HG02763 (cell line): ENCODE measurements around the gene OR7C2.
"Not testable (repeated sequence)": the region's sequence is repeated elsewhere in the genome, so short reads cannot be mapped to it uniquely, and the experiment has no call there.

Experiments used
- ATAC-seq: cut with Tn5 transposase; IDR thresholded peaks from one replicate; pipeline ENCODE4 v1.9.1; 2021; ENCODE audit warnings: mild to moderate bottlenecking, moderate library complexity; ENCODE audit not compliant: unreplicated experiment

The OR7C2 gene

GRCh38 chr19:14941189-14941588, at the start of gene OR7C2:
OR7C2 (plus strand) TSS chr19:14941489; CDS start chr19:14941489, 0 bp downstream.
- ATAC-seq: no peak

- no peak for ATAC-seq
Measured at GRCh38 chr19:14901675-14902260, 39.5 kb upstream of the OR7C2 start.

GRCh38 chr19:14906711-14907110, 34.6 kb upstream of the OR7C2 start:
- no peak for ATAC-seq

- ATAC-seq: no peak
Measured at GRCh38 chr19:14915116-14915515, 26.2 kb upstream of the OR7C2 start.

GRCh38 chr19:14916848-14917247, 24.4 kb upstream of the OR7C2 start:
- no peak for ATAC-seq

GRCh38 chr19:14933506-14933905, 7.8 kb upstream of the OR7C2 start:
- no peak for ATAC-seq

GRCh38 chr19:14940266-14940665, 1.0 kb upstream of the OR7C2 start:
- ATAC-seq: no peak

GRCh38 chr19:14943601-14944000, 2.3 kb downstream of the OR7C2 start:
- ATAC-seq: no peak

- no peak for ATAC-seq
Measured at GRCh38 chr19:14944456-14944855, 3.2 kb downstream of the OR7C2 start.

- ATAC-seq: not testable (repeated sequence)
Measured at GRCh38 chr19:14949413-14949812, 8.1 kb downstream of the OR7C2 start.

- ATAC-seq: no peak
Measured at GRCh38 chr19:14949876-14950275, 8.6 kb downstream of the OR7C2 start.

GRCh38 chr19:14950421-14950820, 9.1 kb downstream of the OR7C2 start:
- ATAC-seq: no peak

GRCh38 chr19:14952767-14953166, 11.5 kb downstream of the OR7C2 start:
- ATAC-seq: no peak

- no peak for ATAC-seq
Measured at GRCh38 chr19:14954071-14954655, 12.9 kb downstream of the OR7C2 start.

- ATAC-seq: no peak
Measured at GRCh38 chr19:14957464-14957863, 16.2 kb downstream of the OR7C2 start.

GRCh38 chr19:14959263-14959662, 18.0 kb downstream of the OR7C2 start:
- ATAC-seq: no peak

GRCh38 chr19:14961956-14962685, 20.8 kb downstream of the OR7C2 start:
- ATAC-seq: no peak

GRCh38 chr19:14968247-14968646, 27.0 kb downstream of the OR7C2 start:
- no peak for ATAC-seq

- ATAC-seq: no peak
Measured at GRCh38 chr19:14971474-14971873, 30.2 kb downstream of the OR7C2 start.

GRCh38 chr19:14972676-14973075, 31.4 kb downstream of the OR7C2 start:
- no peak for ATAC-seq

GRCh38 chr19:14974488-14974887, 33.2 kb downstream of the OR7C2 start:
- ATAC-seq: no peak

GRCh38 chr19:14977128-14977527, 35.8 kb downstream of the OR7C2 start:
- no peak for ATAC-seq
